MCF 10A (cell line): ENCODE results near the gene SEBOX. TPM values are rescaled to one million over a fixed set of nuclear protein-coding genes. Genes with fewer than 3 reads are reported as not detected.

Experiments
- BruUV-seq: library from RNA; stranded (reverse); fragments of 400-500 nt; replicated peaks from 2 replicates; lab custom pipeline; 2021; lab: Mats Ljungman, UMichigan
- CTCF ChIA-PET: fragments of 300-600 bp; sonication (Branson Sonifier 250); formaldehyde crosslinking; extraction: SDS; loops from one replicate; lab custom pipeline; 2021; ENCODE audit warnings: antibody characterized with exemption, inconsistent platforms; lab: Yijun Ruan, JAX
- POLR2A ChIA-PET: fragments of 300-600, 350-650 bp; sonication (Branson Sonifier 250); formaldehyde crosslinking; extraction: SDS; loops from one replicate; lab custom pipeline; 2020; ENCODE audit warnings: antibody characterized with exemption, inconsistent platforms; lab: Yijun Ruan, JAX
- DNase-seq: peaks from one replicate; pipeline ENCODE4 v3.0.0-alpha.2; 2018; ENCODE audit not compliant: unreplicated experiment
- H3K27ac Mint-ChIP-seq: one replicate; pipeline ENCODE4 v1.8.0; 2022; ENCODE audit warnings: mild to moderate bottlenecking, low read depth, mixed read lengths; ENCODE audit not compliant: unreplicated experiment
- H3K27me3 Mint-ChIP-seq: one replicate; pipeline ENCODE4 v1.8.0; 2022; ENCODE audit warnings: mixed read lengths; ENCODE audit not compliant: insufficient read depth, unreplicated experiment
- H3K36me3 Mint-ChIP-seq: one replicate; pipeline ENCODE4 v1.8.0; 2022; ENCODE audit warnings: mild to moderate bottlenecking, moderate library complexity, mixed read lengths; ENCODE audit not compliant: insufficient read depth, unreplicated experiment
- H3K4me1 Mint-ChIP-seq: one replicate; pipeline ENCODE4 v1.8.0; 2022; ENCODE audit warnings: mixed read lengths; ENCODE audit not compliant: insufficient read depth, unreplicated experiment
- H3K4me3 Mint-ChIP-seq: one replicate; pipeline ENCODE4 v1.8.0; 2022; ENCODE audit warnings: mild to moderate bottlenecking, moderate library complexity, mixed read lengths; ENCODE audit not compliant: unreplicated experiment
- H3K9me3 Mint-ChIP-seq: one replicate; pipeline ENCODE4 v1.8.0; 2022; ENCODE audit warnings: mixed read lengths; ENCODE audit not compliant: unreplicated experiment
- CTCF ChIP-seq: fragments of 200-600 bp; IDR thresholded peaks from one replicate; pipeline ENCODE4 v1.8.0; 2022; ENCODE audit warnings: antibody characterized with exemption, mild to moderate bottlenecking; ENCODE audit not compliant: unreplicated experiment
- intact Hi-C: fragments of 100-400 bp; cut with micrococcal nuclease; formaldehyde crosslinking; loops from 2 replicates; pipeline ENCODE4 v1.14.1; 2022
- microRNA-seq: library from miRNA; unstranded; fragments of <30 nt; microRNA quantifications from one replicate; pipeline ENCODE4 v1.2.0, GENCODE V29; 2022
- total RNA-seq: library from RNA; stranded (reverse); gene quantifications from 2 replicates; pipeline ENCODE4 v1.2.3, GENCODE V29; 2022

The SEBOX gene
- total RNA-seq, 1 experiment from 2014 or later = not detected

- H3K4me3 Mint-ChIP-seq = no peak overlapping the region
- intact Hi-C loops = loop anchor here (5.0 kb wide), 1 partner anchor 64 kb away; no protein-coding TSS in a partner anchor
- no peak for DNase-seq
- peaks cover 24% of the 10 kb centered on the region for H3K4me1 Mint-ChIP-seq
- no peak overlapping the region for H3K27ac Mint-ChIP-seq
- ChIA-PET POLR2A (interaction anchor here (1.2 kb wide), 1 partner anchor 10 kb away, joined by 4 read pairs; no protein-coding TSS in a partner anchor), CTCF (interaction anchor here (1.2 to 1.5 kb wide), 3 partner anchors 25 to 100 kb away, joined by 3 to 4 read pairs (median 4); no protein-coding TSS in a partner anchor)
- no peaks in the 10 kb centered on the region for H3K9me3 Mint-ChIP-seq
- no peaks in the 10 kb centered on the region for H3K27me3 Mint-ChIP-seq
- H3K36me3 Mint-ChIP-seq = no peaks in the 10 kb centered on the region
- TF ChIP-seq CTCF = no peak
- BruUV-seq = no TSS peak
Observed at GRCh38 chr17:28315846-28316705, 48.9 kb downstream of the SEBOX start.

GRCh38 chr17:28313841-28314240 is 51.2 kb downstream of the SEBOX start:
- no peak overlapping the region for H3K4me3 Mint-ChIP-seq
- ChIA-PET POLR2A (interaction anchor here (1.4 kb wide), 1 partner anchor 21 kb away, joined by 6 read pairs; the partner anchor contains the start of genes IFT20 and TNFAIP1), CTCF (no interaction called here)
- no peak overlapping the region for H3K27ac Mint-ChIP-seq
- H3K27me3 Mint-ChIP-seq = no peaks in the 10 kb centered on the region
- no peak for TF ChIP-seq CTCF
- H3K9me3 Mint-ChIP-seq = no peaks in the 10 kb centered on the region
- no TSS peak for BruUV-seq
- H3K4me1 Mint-ChIP-seq = peaks cover 9% of the 10 kb centered on the region
- no peaks in the 10 kb centered on the region for H3K36me3 Mint-ChIP-seq
- no peak for DNase-seq
- intact Hi-C loops = no loop called here

Small RNA genes lying within 50 kb of the gene (microRNA-seq; reads per million reads assigned to microRNA genes)
- 1.6 reads per million, percentile 10 among the genes with 10 or more reads in this experiment for gene MIR4723

Other genes with a start within 250 kb of the SEBOX start
- 8.6 and 12.1 TPM in 2 replicates for gene TMEM97, start 46.0 kb downstream of the SEBOX start, total RNA-seq
- 29.3 and 38.3 TPM in 2 replicates for gene IFT20, start 29.7 kb downstream of the SEBOX start, total RNA-seq
- 61.7 and 65.0 TPM in 2 replicates for gene TNFAIP1, start 29.4 kb downstream of the SEBOX start, total RNA-seq
- 84.0 and 105 TPM in 2 replicates for gene POLDIP2, start 7.7 kb downstream of the SEBOX start, total RNA-seq
- not detected in 2 replicates for gene VTN, start 5.1 kb upstream of the SEBOX start, total RNA-seq
- 0.63 and 1.0 TPM in 2 replicates for gene SARM1, start 6.5 kb upstream of the SEBOX start, total RNA-seq
- gene SLC46A1, start 41.0 kb upstream of the SEBOX start, total RNA-seq = 18.4 and 20.1 TPM in 2 replicates
- gene SLC13A2, start 108.4 kb upstream of the SEBOX start, total RNA-seq = not detected in 2 replicates
- not detected in 2 replicates for gene FOXN1, start 141.1 kb upstream of the SEBOX start, total RNA-seq
- 12.5 and 13.7 TPM in 2 replicates for gene UNC119, start 187.4 kb upstream of the SEBOX start, total RNA-seq
- 50.5 and 56.1 TPM in 2 replicates for gene PIGS, start 206.3 kb upstream of the SEBOX start, total RNA-seq
- 2.4 and 6.0 TPM in 2 replicates for gene ALDOC, start 211.7 kb upstream of the SEBOX start, total RNA-seq
- 31.5 and 38.1 TPM in 2 replicates for gene SPAG5, start 233.8 kb upstream of the SEBOX start, total RNA-seq
- gene RSKR, start 249.0 kb upstream of the SEBOX start, total RNA-seq = 19.9 and 24.1 TPM in 2 replicates